GM12873 (cell line): ENCODE results near the gene PRL.

Experiments used
- CTCF ChIP-seq: IDR thresholded peaks from 2 replicates; pipeline ENCODE4 v1.5.1; 2012; ENCODE audit warnings: low read depth, mild to moderate bottlenecking, moderate library complexity, low read length, control low read depth; ENCODE audit not compliant: insufficient read depth; ENCODE audit errors: missing control alignments

Gene PRL

GRCh38 chr6:22296067-22296466 is 769 bp downstream of the PRL start:
- TF ChIP-seq CTCF: no peak

DNA sequence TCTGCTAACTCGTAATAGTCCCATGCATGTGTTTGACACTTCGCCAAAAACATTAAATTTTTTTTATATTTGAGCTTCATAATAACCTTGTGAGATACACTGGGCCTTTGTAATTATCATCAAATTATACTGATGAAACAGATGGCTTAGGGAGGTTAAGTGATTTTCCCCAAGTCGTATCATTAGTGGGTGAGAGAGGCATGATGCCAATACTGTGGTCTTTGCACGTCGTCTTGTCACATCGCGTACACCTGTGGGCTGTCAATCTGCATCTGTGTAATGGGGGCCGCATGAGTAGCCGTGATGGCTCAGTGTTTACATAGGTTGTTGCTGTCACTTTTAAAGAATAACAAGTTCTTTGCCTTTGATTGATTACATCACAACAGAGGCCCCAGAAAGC is 1.7 kb downstream of the PRL start:
- no peak for TF ChIP-seq CTCF

GRCh38 chr6:22294301-22294700 is 2.5 kb downstream of the PRL start:
- TF ChIP-seq CTCF: no peak

DNA sequence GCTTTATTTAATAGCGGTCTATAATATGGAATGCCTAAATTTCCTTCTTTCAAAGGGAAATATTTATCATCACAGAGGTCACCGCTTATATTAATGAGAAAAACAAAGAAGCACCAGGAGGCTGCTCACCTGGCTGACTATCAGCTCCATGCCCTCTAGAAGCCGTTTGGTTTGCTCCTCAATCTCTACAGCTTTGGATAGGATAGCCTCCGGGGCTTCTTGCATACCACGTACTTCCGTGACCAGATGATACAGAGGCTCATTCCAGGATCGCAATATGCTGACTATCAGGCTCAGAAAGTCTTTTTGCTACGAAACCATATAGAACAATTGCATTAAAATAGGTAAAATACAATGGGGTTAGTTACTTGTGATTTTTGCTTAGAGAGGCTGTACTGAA is 6.8 kb downstream of the PRL start:
- no peak for TF ChIP-seq CTCF

DNA sequence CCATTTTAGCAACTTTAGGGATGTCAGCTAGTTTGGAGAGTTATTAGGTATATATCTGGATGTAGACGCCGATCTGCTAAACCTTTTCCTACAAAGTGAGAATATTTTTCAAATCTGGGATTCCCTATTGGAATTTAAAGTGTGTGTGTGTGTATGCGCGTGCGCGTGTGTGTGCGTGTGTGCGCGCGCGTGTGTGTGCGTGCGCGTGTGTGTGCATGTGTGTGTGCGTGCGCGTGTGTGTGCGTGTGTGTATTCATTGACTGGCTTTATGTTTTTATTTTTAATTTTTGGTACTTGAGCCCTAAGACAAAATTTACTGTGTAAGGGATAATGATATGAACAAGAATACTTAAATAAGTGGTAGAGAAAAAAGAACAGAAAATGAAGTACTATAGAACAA is 8.1 kb downstream of the PRL start:
- no peak for TF ChIP-seq CTCF

- no peak for TF ChIP-seq CTCF
Measured at GRCh38 chr6:22284666-22285065, 12.2 kb downstream of the PRL start.

DNA sequence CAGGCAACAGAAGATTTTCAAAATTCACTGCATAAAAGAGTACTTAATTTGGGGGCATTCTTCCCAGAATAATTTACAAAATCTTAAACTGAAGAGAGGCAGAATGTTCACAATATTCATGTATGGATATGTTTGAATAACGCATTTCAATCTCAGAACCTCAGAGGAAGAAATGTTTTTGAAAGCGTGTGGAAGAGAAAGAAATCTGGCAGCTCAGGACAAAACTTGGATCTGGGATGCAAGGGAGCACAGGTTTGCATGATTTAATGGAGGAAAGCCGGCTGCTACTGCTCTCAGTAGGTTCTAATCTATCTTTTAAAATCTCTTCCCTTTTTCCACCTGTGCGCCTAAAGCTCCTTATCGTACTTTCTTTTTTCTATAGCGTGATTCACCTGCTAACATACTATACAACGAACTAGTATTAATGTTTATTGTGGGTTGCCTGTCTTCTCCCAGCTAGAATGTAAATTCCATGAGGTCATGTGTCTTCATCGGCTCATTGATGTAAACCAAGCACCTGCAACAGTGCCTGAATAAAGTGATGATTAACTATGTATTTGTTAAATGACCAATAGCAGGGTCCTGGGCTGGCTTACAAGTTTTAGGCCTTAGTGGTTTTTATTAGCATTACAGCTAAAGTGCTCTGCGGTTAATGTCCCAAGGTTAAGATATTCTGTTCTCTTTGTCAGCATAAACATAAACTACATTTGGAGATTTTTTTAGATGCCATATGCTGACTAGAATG is 15.3 kb downstream of the PRL start:
- no peak for TF ChIP-seq CTCF
